ENCODE results near the gene GAP43. TPM values are rescaled to one million over a fixed set of nuclear protein-coding genes. Genes with fewer than 3 reads are reported as not detected.
"Not testable (repeated sequence)": the region's sequence is repeated elsewhere in the genome, so short reads cannot be mapped to it uniquely, and the experiment has no call there.

The GAP43 gene
- total and polyA plus RNA-seq, 2 of the 4 experiments (the other 2 are of a cell fraction) = 0.36 to 0.51 TPM

DNA sequence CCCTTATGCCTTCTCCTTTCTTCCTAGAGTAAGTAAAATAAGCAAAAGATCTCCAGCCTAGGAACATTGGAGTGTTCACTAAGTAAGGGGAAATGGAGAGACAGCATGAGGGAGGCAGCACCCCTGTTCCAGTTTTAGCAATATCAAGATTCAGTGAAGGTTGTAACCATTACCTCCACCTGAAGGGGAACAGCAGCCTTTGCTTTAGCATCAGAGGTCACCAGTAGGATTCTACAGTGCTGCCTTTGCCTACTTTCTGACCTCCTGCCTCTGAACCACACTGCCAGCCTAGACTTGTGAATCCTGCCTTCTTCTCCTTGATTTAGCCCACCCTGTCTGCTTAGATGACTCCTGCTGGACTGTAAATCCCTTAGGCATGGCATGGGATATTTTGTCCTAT, 104.7 kb downstream of the GAP43 start:
- H3K36me3 ChIP-seq (ENCODE audit: control insufficient read depth, insufficient read depth, low read length) = no peaks in the 10 kb centered on the region
- H4K20me1 ChIP-seq (ENCODE audit: insufficient read depth, low read length) = no peaks in the 10 kb centered on the region
- in situ Hi-C loops (cut with MboI; ENCODE audit: low sequenced_read_pairs) (no loop called here), dilution Hi-C loops (cut with HindIII; ENCODE audit: low sequenced_read_pairs, unreplicated experiment) (no loop called here), intact Hi-C loops (cut with micrococcal nuclease) (no loop called here)
- no peak overlapping the region for H3K4me2 ChIP-seq (ENCODE audit: low read depth, low read length)
- DNase-seq (no peak), ATAC-seq (ENCODE audit: low read depth) (no peak)
- H3K4me1 ChIP-seq (ENCODE audit: control insufficient read depth, insufficient read depth, low read length) = no peaks in the 10 kb centered on the region
- no peak overlapping the region for H2BK120ac ChIP-seq (ENCODE audit: low read depth, low read length)
- ChIA-PET POLR2A (ENCODE audit: unreplicated experiment) (no interaction called here), CTCF (no interaction called here)
- H3K23ac ChIP-seq (ENCODE audit: low read depth, low read length) = no peak overlapping the region
- no peak overlapping the region for H4K8ac ChIP-seq (ENCODE audit: low read depth in 2 of 2, low read length in 2 of 2)
- H3K56ac ChIP-seq (ENCODE audit: extremely low read depth, insufficient read depth, low read length) = no peak overlapping the region
- no peak overlapping the region for H3K9ac ChIP-seq (ENCODE audit: low read depth, low read length)
- no peaks in the 10 kb centered on the region for H3K9me3 ChIP-seq (ENCODE audit: control insufficient read depth, insufficient read depth, low read length)
- no peak overlapping the region for H4K5ac ChIP-seq (ENCODE audit: low read depth, low read length)
- H3K4ac ChIP-seq (ENCODE audit: low read depth, low read length) = no peak overlapping the region
- no peaks in the 10 kb centered on the region for H3K9me1 ChIP-seq (ENCODE audit: insufficient read depth, low read length)
- no peak overlapping the region for H4K91ac ChIP-seq (ENCODE audit: insufficient read depth, low read depth, low read length)
- H3K18ac ChIP-seq (ENCODE audit: low read depth, low read length) = no peak overlapping the region
- no peak overlapping the region for H2BK5ac ChIP-seq (ENCODE audit: low read depth, low read length, poor library complexity, severe bottlenecking)
- no peak overlapping the region for H2AFZ ChIP-seq (replicated peaks; ENCODE audit: low read length, poor library complexity)
- no peaks in the 10 kb centered on the region for H3K79me1 ChIP-seq (ENCODE audit: low read depth in 1 of 2, low read length in 2 of 2)
- H2BK15ac ChIP-seq (ENCODE audit: low read depth, low read length) = no peak overlapping the region
- H3K14ac ChIP-seq (replicated peaks; ENCODE audit: low read depth, low read length) = no peak overlapping the region
- no peak overlapping the region for H2AK9ac ChIP-seq (replicated peaks; ENCODE audit: low read depth, low read length, poor library complexity)
- no peak overlapping the region for H3K27ac ChIP-seq (ENCODE audit: insufficient read depth, low read length)
- H2AK5ac ChIP-seq (ENCODE audit: low read depth, low read length) = no peak overlapping the region
- no peak for TF ChIP-seq ELK1 (IDR thresholded peaks at IDR 0.05; ENCODE audit: borderline replicate concordance, low read depth, low read length)
- TF ChIP-seq RAD21 (IDR thresholded peaks at IDR 0.05; ENCODE audit: low read length) = no peak
- no peak for TF ChIP-seq MAFK (IDR thresholded peaks at IDR 0.05; ENCODE audit: low read depth, low read length)
- TF ChIP-seq SMC3 (IDR thresholded peaks at IDR 0.05; ENCODE audit: low read depth, low read length) = no peak
- no peak for TF ChIP-seq RCOR1 (IDR thresholded peaks at IDR 0.05; ENCODE audit: insufficient replicate concordance, low read length)
- no peak for TF ChIP-seq RFX5 (IDR thresholded peaks at IDR 0.05; ENCODE audit: low read depth, low read length)
- no peak for TF ChIP-seq NFE2L2 (IDR thresholded peaks at IDR 0.05; ENCODE audit: low read depth, low read length)
- TF ChIP-seq FOS (IDR thresholded peaks at IDR 0.05; ENCODE audit: low read depth, low read length) = no peak
- no peak for TF ChIP-seq MXI1 (IDR thresholded peaks at IDR 0.05; ENCODE audit: borderline replicate concordance, low read depth, low read length)
- no peaks in the 10 kb centered on the region for H3K27me3 ChIP-seq (ENCODE audit: control insufficient read depth, insufficient read depth, low read length)
- H3K4me3 ChIP-seq (ENCODE audit: insufficient read depth, low read depth, low read length) = no peak overlapping the region
- BruUV-seq (replicated peaks) = no TSS peak
- no peak overlapping the region for H2BK20ac ChIP-seq (ENCODE audit: low read depth, low read length)

DNA sequence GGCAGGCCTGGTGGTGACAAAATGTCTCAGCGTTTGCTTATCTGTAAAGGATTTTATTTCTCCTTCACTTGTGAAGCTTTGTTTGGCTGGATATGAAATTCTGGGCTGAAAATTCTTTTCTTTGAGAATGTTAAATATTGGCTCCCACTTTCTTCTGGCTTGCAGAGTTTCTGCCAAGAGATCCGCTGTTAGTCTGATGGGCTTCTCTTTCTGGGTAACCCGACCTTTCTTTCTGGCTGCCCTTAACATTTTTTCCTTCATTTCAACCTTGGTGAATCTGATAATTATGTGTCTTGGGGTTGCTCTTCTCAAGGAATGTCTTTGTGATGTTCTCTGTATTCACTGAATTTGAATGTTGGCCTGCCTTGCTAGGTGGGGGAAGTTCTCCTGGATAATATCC, 113.0 kb downstream of the GAP43 start:
- H4K5ac ChIP-seq (ENCODE audit: low read depth, low read length); H4K8ac ChIP-seq (ENCODE audit: low read depth in 2 of 2, low read length in 2 of 2); in situ Hi-C loops (cut with MboI; ENCODE audit: low sequenced_read_pairs); H2BK20ac ChIP-seq (ENCODE audit: low read depth, low read length); dilution Hi-C loops (cut with HindIII; ENCODE audit: low sequenced_read_pairs, unreplicated experiment); H3K4ac ChIP-seq (ENCODE audit: low read depth, low read length); H4K91ac ChIP-seq (ENCODE audit: insufficient read depth, low read depth, low read length); ATAC-seq (ENCODE audit: low read depth); H3K9me1 ChIP-seq (ENCODE audit: insufficient read depth, low read length); BruUV-seq (replicated peaks); H3K56ac ChIP-seq (ENCODE audit: extremely low read depth, insufficient read depth, low read length); H3K4me3 ChIP-seq (ENCODE audit: insufficient read depth, low read depth, low read length); H3K4me2 ChIP-seq (ENCODE audit: low read depth, low read length); H3K9ac ChIP-seq (ENCODE audit: low read depth, low read length); intact Hi-C loops (cut with micrococcal nuclease); H2BK15ac ChIP-seq (ENCODE audit: low read depth, low read length); H3K18ac ChIP-seq (ENCODE audit: low read depth, low read length); H3K27ac ChIP-seq (ENCODE audit: insufficient read depth, low read length); CTCF ChIA-PET; H2BK5ac ChIP-seq (ENCODE audit: low read depth, low read length, poor library complexity, severe bottlenecking); H2AFZ ChIP-seq (replicated peaks; ENCODE audit: low read length, poor library complexity); H3K9me3 ChIP-seq (ENCODE audit: control insufficient read depth, insufficient read depth, low read length); H2AK5ac ChIP-seq (ENCODE audit: low read depth, low read length); H3K23ac ChIP-seq (ENCODE audit: low read depth, low read length); H3K27me3 ChIP-seq (ENCODE audit: control insufficient read depth, insufficient read depth, low read length); H2BK120ac ChIP-seq (ENCODE audit: low read depth, low read length); H3K14ac ChIP-seq (replicated peaks; ENCODE audit: low read depth, low read length); POLR2A ChIA-PET (ENCODE audit: unreplicated experiment); H3K79me1 ChIP-seq (ENCODE audit: low read depth in 1 of 2, low read length in 2 of 2); H3K36me3 ChIP-seq (ENCODE audit: control insufficient read depth, insufficient read depth, low read length); DNase-seq; H4K20me1 ChIP-seq (ENCODE audit: insufficient read depth, low read length); H3K4me1 ChIP-seq (ENCODE audit: control insufficient read depth, insufficient read depth, low read length); H2AK9ac ChIP-seq (replicated peaks; ENCODE audit: low read depth, low read length, poor library complexity): not testable (repeated sequence)
- WGBS, 2 experiments (ENCODE audit: extremely low coverage in 2 of 2, insufficient read length in 1 of 2) = no CpG with 5 or more reads among the region's 3 CpGs
